GM21526 (cell line): ENCODE data around the gene INTS3.
"Not testable (repeated sequence)": the region's sequence is repeated elsewhere in the genome, so short reads cannot be mapped to it uniquely, and the experiment has no call there.

Source experiments
- ATAC-seq: cut with Tn5 transposase; IDR thresholded peaks from one replicate; pipeline ENCODE4 v1.9.1; 2021; ENCODE audit warnings: moderate library complexity; ENCODE audit not compliant: unreplicated experiment, low FRiP score

Gene INTS3

DNA sequence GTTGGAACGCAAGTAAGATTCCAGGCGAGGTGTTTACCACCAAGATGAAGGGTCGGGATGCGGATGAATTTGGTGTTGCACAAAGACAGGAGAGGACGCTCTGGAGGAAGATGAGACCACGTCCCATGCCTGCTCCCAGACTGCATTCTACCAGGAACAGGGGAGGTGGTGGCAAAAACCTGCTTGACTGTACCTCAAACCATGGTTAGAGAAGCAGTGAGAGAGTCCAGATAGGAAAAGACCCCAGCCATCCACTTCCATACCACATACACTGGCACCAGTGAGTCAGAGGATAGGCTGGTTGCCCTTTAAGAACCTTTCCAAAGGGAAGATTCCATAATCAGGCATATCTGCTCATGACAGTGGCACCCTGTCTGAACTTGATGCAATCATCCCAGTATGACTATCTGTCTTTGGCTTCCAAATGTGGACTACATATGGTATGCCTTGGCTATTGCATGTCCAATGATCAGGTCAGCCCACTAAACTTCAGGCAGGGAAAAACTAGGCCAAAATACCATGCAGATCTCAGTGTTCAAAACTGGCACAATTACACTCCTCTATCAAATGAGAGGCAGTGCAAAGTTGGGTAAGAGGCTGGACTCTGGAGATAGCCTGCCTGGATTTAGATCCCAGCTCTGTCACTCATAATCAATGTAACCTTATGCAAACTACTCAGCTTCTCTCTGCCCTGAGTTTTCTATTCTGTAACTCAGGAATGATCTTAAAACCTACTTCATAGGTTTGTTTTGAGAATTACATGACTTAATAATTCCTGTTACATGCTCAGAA lies 28.7 kb upstream of the INTS3 start:
- ATAC-seq: no peak

DNA sequence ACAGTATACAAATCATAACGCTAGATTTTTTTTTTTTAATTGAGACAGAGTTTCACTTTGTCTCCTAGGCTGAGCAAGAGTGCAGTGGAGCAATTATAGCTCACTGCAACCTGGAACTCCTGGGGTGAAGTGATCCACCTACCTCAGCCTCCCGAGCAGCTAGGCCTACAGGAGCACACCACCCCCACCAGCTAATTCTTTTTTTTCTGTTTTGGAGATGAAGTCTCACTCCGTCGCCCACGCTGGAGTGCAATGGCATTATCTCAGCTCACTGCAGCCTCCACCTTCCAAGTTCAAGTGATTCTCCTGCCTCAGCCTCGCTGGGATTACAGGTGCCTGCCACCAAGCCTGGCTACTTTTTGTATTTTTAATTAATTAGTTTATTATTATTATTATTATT lies 28.1 kb upstream of the INTS3 start:
- ATAC-seq: no peak

- no peak for ATAC-seq
These were observed 22.4 kb upstream of the INTS3 start for GRCh38 chr1:153705484-153705883.

GRCh38 chr1:153711026-153711425 lies 16.8 kb upstream of the INTS3 start:
- no peak for ATAC-seq

DNA sequence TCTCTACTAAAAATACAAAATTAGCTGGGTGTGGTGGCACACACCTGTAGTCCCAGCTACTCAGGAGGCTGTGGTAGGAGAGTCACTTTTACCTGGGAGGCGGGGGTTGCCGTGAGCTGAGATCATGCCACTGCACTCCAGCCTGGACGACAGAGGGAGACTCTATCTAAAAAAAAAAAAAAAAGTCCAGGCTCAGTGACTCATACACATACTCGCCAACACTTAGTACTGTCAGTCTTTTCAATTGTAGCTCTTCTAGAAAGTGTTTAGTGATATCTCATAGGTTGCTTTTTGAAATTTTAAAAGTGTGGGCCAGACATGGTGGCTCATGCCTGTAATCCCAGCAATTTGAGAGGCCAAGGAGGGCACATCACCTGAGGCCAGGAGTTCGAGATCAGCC lies 11.6 kb upstream of the INTS3 start:
- not testable (repeated sequence) for ATAC-seq

GRCh38 chr1:153717330-153717729 lies 10.5 kb upstream of the INTS3 start:
- no peak for ATAC-seq

GRCh38 chr1:153723687-153724086 lies 4.2 kb upstream of the INTS3 start:
- ATAC-seq: no peak

- not testable (repeated sequence) for ATAC-seq
These were observed 3.2 kb upstream of the INTS3 start for GRCh38 chr1:153724634-153725033.

GRCh38 chr1:153728305-153729066 lies 636 bp downstream of the INTS3 start:
- ATAC-seq: peak; percentile 4

- ATAC-seq: no peak
These were observed 2.7 kb downstream of the INTS3 start for GRCh38 chr1:153730468-153730988.

GRCh38 chr1:153733970-153734369 lies 6.1 kb downstream of the INTS3 start:
- no peak for ATAC-seq

GRCh38 chr1:153734396-153735089 lies 6.7 kb downstream of the INTS3 start:
- no peak for ATAC-seq

DNA sequence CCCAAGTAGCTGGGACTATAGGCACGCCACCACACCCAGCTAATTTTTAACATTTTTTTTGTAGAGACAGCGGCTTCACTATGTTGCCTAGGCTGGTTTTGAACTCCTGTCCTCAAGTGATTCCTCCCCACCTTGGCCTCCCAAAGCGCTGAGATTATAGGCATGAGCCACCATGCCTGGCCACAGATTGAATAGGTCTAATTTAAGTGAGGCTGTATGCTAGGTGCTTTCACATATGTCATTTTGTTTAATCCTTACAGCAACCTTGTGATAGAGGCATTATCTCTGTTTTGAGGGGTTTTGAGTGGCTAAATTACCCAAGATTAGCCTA lies 7.2 kb downstream of the INTS3 start:
- ATAC-seq: no peak

DNA sequence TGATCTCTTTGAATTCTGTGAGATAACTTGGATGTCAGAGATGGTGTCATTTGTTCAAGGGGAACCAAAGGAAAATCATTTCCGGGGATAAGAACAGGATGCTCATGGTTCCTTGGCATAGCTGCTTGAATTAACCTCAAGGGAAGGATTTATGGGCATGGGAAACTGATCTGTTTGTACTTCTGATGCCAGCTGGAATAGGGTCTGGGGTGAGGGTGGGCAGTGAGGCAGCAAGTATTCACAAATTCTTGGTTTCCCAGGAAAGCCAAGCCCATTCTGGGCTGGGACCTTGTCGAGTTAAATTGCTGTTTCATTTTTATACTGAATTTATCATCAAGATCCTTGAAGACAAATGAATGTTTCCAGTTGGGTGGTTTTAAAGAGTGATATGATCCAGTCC lies 14.1 kb downstream of the INTS3 start:
- ATAC-seq: no peak

- no peak for ATAC-seq
These were observed 14.7 kb downstream of the INTS3 start for GRCh38 chr1:153742411-153743142.

- no peak for ATAC-seq
These were observed 17.6 kb downstream of the INTS3 start for GRCh38 chr1:153745417-153745816.

GRCh38 chr1:153746174-153746573 lies 18.3 kb downstream of the INTS3 start:
- no peak for ATAC-seq

- no peak for ATAC-seq
These were observed 21.1 kb downstream of the INTS3 start for GRCh38 chr1:153748903-153749302.

- no peak for ATAC-seq
These were observed 21.7 kb downstream of the INTS3 start for GRCh38 chr1:153749408-153750005.
